Left lung (tissue), 10 donors: Measurements from ENCODE around the gene HIVEP3. TPM values are rescaled to one million over a fixed set of nuclear protein-coding genes. Genes with fewer than 3 reads are reported as not detected.
A peak's percentile ranks its signal among the peaks of the same experiment; 100 is the strongest.

Experiments used
- ATAC-seq: fragments of 200-7000 bp; cut with Tn5 transposase; one replicate; pipeline ENCODE4 v1.9.1; 2020; ENCODE audit warnings: moderate library complexity
- DNase-seq, 4 donors: peaks; one replicate each; pipeline ENCODE4 v3.0.0-alpha.2; 2013 to 2020
- H3K27ac ChIP-seq, 2 donors: fragments of 200-600 bp; sonication (generic) in 1 of 2; one replicate each; pipeline versions ENCODE4 v1.5.0 to v1.8.0; 2020 to 2021
- H3K27me3 ChIP-seq, 2 donors: fragments of 200-600 bp; sonication (generic) in 1 of 2; one replicate each; pipeline versions ENCODE4 v1.5.0 to v1.8.0; 2020 to 2021
- H3K36me3 ChIP-seq, 2 donors: fragments of 200-600 bp; sonication (generic) in 1 of 2; one replicate each; pipeline versions ENCODE4 v1.5.0 to v1.8.0; 2020 to 2021
- H3K4me1 ChIP-seq, 2 donors: fragments of 200-600 bp; one replicate each; pipeline ENCODE4 v1.8.0; 2021
- H3K4me3 ChIP-seq, 2 donors: fragments of 200-600 bp; sonication (generic) in 1 of 2; one replicate each; pipeline versions ENCODE4 v1.5.0 to v1.8.0; 2020 to 2021; ENCODE audit warnings: mild to moderate bottlenecking in 1 of 2
- H3K9me3 ChIP-seq, 2 donors: fragments of 200-600 bp; sonication (generic) in 1 of 2; one replicate each; pipeline versions ENCODE4 v1.5.0 to v1.8.0; 2020 to 2021
- CTCF ChIP-seq, 2 donors: fragments of 200-600 bp; sonication (generic) in 1 of 2; IDR thresholded peaks; one replicate each; pipeline versions ENCODE4 v1.5.0 to v1.8.0; 2021; ENCODE audit warnings: antibody characterized with exemption in 2 of 2
- intact Hi-C, 2 donors: fragments of 100-400 bp; cut with DNase I; formaldehyde crosslinking; loops; one replicate each; pipeline versions ENCODE4 v1.11.2 to v1.14.2; 2022
- polyA plus RNA-seq, 6 donors: library from polyadenylated mRNA; unstranded; fragments of 120-200 nt; gene quantifications; one replicate each; pipeline ENCODE4 v1.2.1, GENCODE V29; 2013; ENCODE audit not compliant: insufficient read length in 6 of 6
- total RNA-seq, 2 donors: library from RNA; stranded (reverse); fragmentation: NEBNext Ultra II Directional; extraction: Animal tissue kit (Norgen Biotek cat#: 25700); gene quantifications; one replicate each; pipeline ENCODE4 v1.2.1, GENCODE V29; 2021
- donor health status: DM: no; HTN: yes; CAD: no.
- donor health status: DM: no; HTN: no; CAD: no.

The HIVEP3 gene
- total and polyA plus RNA-seq, 8 donors: 6.0 to 15.6 (median 7.4) TPM

- no peak for ATAC-seq
- intact Hi-C loops: no loop called here
- Histone ChIP-seq H3K36me3 (no peaks in the 10 kb centered on the region), H3K27ac (no peak overlapping the region), H3K27me3 (peaks cover 0 to 22% of the 10 kb centered on the region in 2 donors), H3K4me3 (no peak overlapping the region), H3K4me1 (peaks cover 10 to 27% of the 10 kb centered on the region in 2 donors), H3K9me3 (no peaks in the 10 kb centered on the region)
- no peak for TF ChIP-seq CTCF (IDR thresholded peaks at IDR 0.05)
- DNase-seq: peak in 1 of 4 donors; percentile 61
These were observed 425.6 kb downstream of the HIVEP3 start for GRCh38 chr1:41493117-41493536.

- DNase-seq (peak in 1 of 4 donors; percentile 72), ATAC-seq (no peak)
- peaks cover 0 to 22% of the 10 kb centered on the region in 2 donors for H3K27me3 ChIP-seq
- H3K4me1 ChIP-seq: peaks cover 10 to 21% of the 10 kb centered on the region in 2 donors
- peak in 1 of 2 donors; percentile 21 for TF ChIP-seq CTCF (IDR thresholded peaks at IDR 0.05)
- H3K27ac ChIP-seq: no peak overlapping the region
- no peak overlapping the region for H3K4me3 ChIP-seq
- H3K9me3 ChIP-seq: no peaks in the 10 kb centered on the region
- intact Hi-C loops: no loop called here
- no peaks in the 10 kb centered on the region for H3K36me3 ChIP-seq
These were observed 426.3 kb downstream of the HIVEP3 start for GRCh38 chr1:41492341-41492848.

GRCh38 chr1:41490911-41491310 lies 427.8 kb downstream of the HIVEP3 start:
- Histone ChIP-seq H3K9me3 (no peaks in the 10 kb centered on the region), H3K4me3 (no peak overlapping the region), H3K36me3 (no peaks in the 10 kb centered on the region), H3K4me1 (peaks cover 3 to 20% of the 10 kb centered on the region in 2 donors), H3K27me3 (peaks cover 0 to 22% of the 10 kb centered on the region in 2 donors), H3K27ac (no peak overlapping the region)
- no peak for TF ChIP-seq CTCF (IDR thresholded peaks at IDR 0.05)
- ATAC-seq (no peak), DNase-seq (no peak)
- intact Hi-C loops: no loop called here

- DNase-seq (no peak), ATAC-seq (no peak)
- Histone ChIP-seq H3K36me3 (no peaks in the 10 kb centered on the region), H3K4me3 (no peak overlapping the region), H3K9me3 (no peaks in the 10 kb centered on the region), H3K27ac (no peak overlapping the region), H3K4me1 (peaks cover 13 to 28% of the 10 kb centered on the region in 2 donors), H3K27me3 (peaks cover 0 to 12% of the 10 kb centered on the region in 2 donors)
- intact Hi-C loops: no loop called here
- no peak for TF ChIP-seq CTCF (IDR thresholded peaks at IDR 0.05)
These were observed 429.2 kb downstream of the HIVEP3 start for GRCh38 chr1:41489561-41489960.

- no peak for ATAC-seq
- intact Hi-C loops: no loop called here
- peaks cover 13 to 29% of the 10 kb centered on the region in 2 donors for H3K4me1 ChIP-seq
These were observed 430.4 kb downstream of the HIVEP3 start for GRCh38 chr1:41488040-41488951.

More at GRCh38 chr1:41488040-41488951, 430.4 kb downstream of the HIVEP3 start:
- H3K4me3 ChIP-seq: no peak overlapping the region
- no peaks in the 10 kb centered on the region for H3K9me3 ChIP-seq
- no peak for TF ChIP-seq CTCF (IDR thresholded peaks at IDR 0.05)
- no peak for DNase-seq
- no peaks in the 10 kb centered on the region for H3K36me3 ChIP-seq
- H3K27ac ChIP-seq: no peak overlapping the region
- H3K27me3 ChIP-seq: peaks cover 0 to 12% of the 10 kb centered on the region in 2 donors
